Liver (tissue), 9 donors: Measurements from ENCODE around the gene PSENEN. TPM values are rescaled to one million over a fixed set of nuclear protein-coding genes. Genes with fewer than 3 reads are reported as not detected.

Source experiments
- DNase-seq: peaks from one replicate; pipeline ENCODE4 v3.0.0-alpha.2; 2017; ENCODE audit warnings: low spot score
- H3K27ac ChIP-seq, 2 donors: one replicate each; pipeline ENCODE4 v1.7.0; 2013; ENCODE audit warnings: inconsistent platforms in 2 of 2, low read length in 2 of 2, control low read depth in 1 of 2, low read depth in 1 of 2, mild to moderate bottlenecking in 1 of 2
- H3K27me3 ChIP-seq, 4 donors: one replicate each; pipeline versions ENCODE4 v1.6.1 to v1.7.0; 2013; ENCODE audit warnings: low read length in 3 of 4, inconsistent platforms in 1 of 4, mild to moderate bottlenecking in 1 of 4, moderate library complexity in 1 of 4; ENCODE audit not compliant: control insufficient read depth in 4 of 4, insufficient read depth in 4 of 4
- H3K36me3 ChIP-seq, 4 donors: one replicate each; pipeline versions ENCODE4 v1.6.1 to v1.7.0; 2013; ENCODE audit warnings: low read length in 3 of 4, mild to moderate bottlenecking in 3 of 4, low read depth in 1 of 4, moderate library complexity in 1 of 4; ENCODE audit not compliant: control insufficient read depth in 4 of 4, insufficient read depth in 3 of 4
- H3K4me1 ChIP-seq, 4 donors: one replicate each; pipeline versions ENCODE4 v1.6.1 to v1.7.0; 2013; ENCODE audit warnings: low read length in 3 of 4, mild to moderate bottlenecking in 3 of 4, moderate library complexity in 1 of 4; ENCODE audit not compliant: control insufficient read depth in 4 of 4, insufficient read depth in 4 of 4
- H3K4me3 ChIP-seq, 3 donors: one replicate each; pipeline versions ENCODE4 v1.6.1 to v1.7.0; 2013; ENCODE audit warnings: low read length in 3 of 3, control low read depth in 1 of 3, low read depth in 1 of 3, mild to moderate bottlenecking in 1 of 3
- H3K9ac ChIP-seq, 2 donors: one replicate each; pipeline ENCODE4 v1.7.0; 2013; ENCODE audit warnings: low read length in 2 of 2, mild to moderate bottlenecking in 2 of 2, moderate library complexity in 2 of 2, control low read depth in 1 of 2, low read depth in 1 of 2
- H3K9me3 ChIP-seq, 4 donors: one replicate each; pipeline versions ENCODE4 v1.6.1 to v1.7.0; 2013; ENCODE audit warnings: low read length in 3 of 4; ENCODE audit not compliant: control insufficient read depth in 4 of 4
- EGR1 ChIP-seq, 2 donors: IDR thresholded peaks; 2 replicates each; pipeline ENCODE4 v1.6.1; 2016 to 2018; ENCODE audit warnings: antibody characterized with exemption in 2 of 2, low read depth in 2 of 2
- FOXA1 ChIP-seq: IDR thresholded peaks from 2 replicates; pipeline ENCODE4 v1.6.1; 2016; ENCODE audit warnings: antibody characterized with exemption
- GABPA ChIP-seq, 2 donors: IDR thresholded peaks in 1 of 2; conservative IDR thresholded peaks in 1 of 2; 2 replicates each; pipeline ENCODE4 v1.6.1; 2016; ENCODE audit warnings: antibody characterized with exemption in 2 of 2, mild to moderate bottlenecking in 1 of 2, moderate library complexity in 1 of 2
- HNF4A ChIP-seq, 2 donors: conservative IDR thresholded peaks; 2 replicates each; pipeline ENCODE4 v1.6.1; 2016; ENCODE audit warnings: antibody characterized with exemption in 2 of 2, mild to moderate bottlenecking in 2 of 2
- NR2F2 ChIP-seq: IDR thresholded peaks from 2 replicates; pipeline ENCODE4 v1.6.1; 2016; ENCODE audit warnings: antibody characterized with exemption
- RAD21 ChIP-seq, 2 donors: IDR thresholded peaks; 2 replicates each; pipeline ENCODE4 v1.6.1; 2016; ENCODE audit warnings: antibody characterized with exemption in 2 of 2, mild to moderate bottlenecking in 2 of 2
- SP1 ChIP-seq: IDR thresholded peaks from 2 replicates; pipeline ENCODE4 v1.6.1; 2018; ENCODE audit warnings: antibody characterized with exemption, mild to moderate bottlenecking
- TAF1 ChIP-seq: conservative IDR thresholded peaks from 2 replicates; pipeline ENCODE4 v1.6.1; 2016; ENCODE audit warnings: antibody characterized with exemption, mild to moderate bottlenecking
- YY1 ChIP-seq: IDR thresholded peaks from 2 replicates; pipeline ENCODE4 v1.6.1; 2016; ENCODE audit warnings: antibody characterized with exemption, mild to moderate bottlenecking
- WGBS: extraction: QIAGEN DNeasy Blood & Tissue Kit; methylation state at CpG from one replicate; pipeline ENCODE4 v1.1.7; 2013; 5-methylcytosine and 5-hydroxymethylcytosine counted together
- polyA plus RNA-seq, 2 donors: library from polyadenylated mRNA; stranded (reverse) in 1 of 2; unstranded in 1 of 2; fragments of 200-250 nt in 1 of 2; fragments of >200 nt in 1 of 2; fragmentation: Nextera tagmentation in 1 of 2; extraction: Ambion mirVana in 1 of 2; gene quantifications; one replicate each; pipeline versions ENCODE4 v1.2.1 to v1.2.3, GENCODE V29; 2013 to 2015
- total RNA-seq, 2 donors: library from RNA; depleted of rRNA; stranded (reverse); fragments of >200 nt; gene quantifications; one replicate each; pipeline ENCODE4 v1.2.3, GENCODE V29; 2014
- TF ChIP-seq, protein P1 (sequence below): IDR thresholded peaks from 2 replicates; pipeline ENCODE4 v1.6.1; 2016; ENCODE audit warnings: antibody characterized with exemption
- TF ChIP-seq, protein P2 (sequence below): fragments of 150-350 bp; IDR thresholded peaks from 2 replicates; pipeline ENCODE4 v1.5.1; 2017; ENCODE audit warnings: improper control_type of control experiment, low read depth, low read length; ENCODE audit not compliant: missing input control
- TF ChIP-seq, protein P3 (sequence below): IDR thresholded peaks from 2 replicates; pipeline ENCODE4 v1.6.1; 2016; ENCODE audit warnings: antibody characterized with exemption
- donor health status: healthy.
- donor health status: healthy.
- donor health status: healthy.
- donor health status: healthy.
- donor health status: healthy.

Gene PSENEN
- total and polyA plus RNA-seq, 4 donors, result 7.4 to 58.1 (median 20.7) TPM

DNA sequence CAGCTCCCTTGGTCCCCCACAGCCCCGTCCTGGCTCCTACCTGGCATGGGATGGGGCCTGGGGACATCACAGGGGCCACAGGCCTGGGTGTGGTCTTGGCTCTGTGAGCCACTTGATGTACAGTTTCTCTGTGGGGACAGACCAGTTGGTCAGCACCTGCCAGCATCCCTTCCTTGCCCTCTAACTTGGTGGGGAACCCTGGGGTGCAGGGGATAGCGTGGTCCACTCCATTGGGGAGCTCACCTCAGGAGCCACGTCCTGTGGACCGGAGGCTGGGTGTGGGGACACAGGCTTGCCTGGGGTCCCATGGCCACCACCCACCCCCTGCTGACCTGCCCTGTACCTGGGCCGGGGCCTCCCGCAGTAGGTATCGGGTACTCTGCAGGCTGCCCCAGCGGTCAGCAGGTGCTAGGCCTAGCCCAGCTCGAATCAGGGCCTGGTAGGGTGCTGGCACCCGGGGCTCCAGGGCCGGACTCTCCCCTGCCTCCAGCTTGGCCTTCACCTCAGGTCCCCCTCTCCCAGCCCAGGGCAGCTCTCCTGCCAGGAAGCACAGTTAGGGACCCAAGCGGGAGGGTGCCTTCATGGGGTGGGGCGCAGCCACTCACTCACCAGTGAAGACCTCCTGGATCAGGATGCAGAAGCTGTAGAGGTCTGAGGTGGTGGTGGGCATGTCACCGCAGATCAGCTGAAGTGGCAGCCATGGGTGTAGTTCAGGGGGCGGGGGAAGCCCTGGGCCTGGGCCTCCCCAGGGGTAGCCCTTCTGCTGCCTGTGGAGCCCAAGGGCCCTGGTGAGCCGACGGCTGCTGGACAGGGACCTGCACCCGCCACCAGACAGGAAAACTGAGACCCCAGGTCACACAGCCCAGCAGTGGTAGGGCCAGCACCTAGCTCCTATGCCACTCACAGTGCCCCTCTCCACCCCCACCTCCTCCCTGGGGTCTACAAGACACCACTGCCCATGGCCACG lies 44.8 kb downstream of the PSENEN start:
- no peak overlapping the region for H3K4me3 ChIP-seq
- no peaks in the 10 kb centered on the region for H3K4me1 ChIP-seq
- H3K27ac ChIP-seq, result no peak overlapping the region
- TF ChIP-seq TAF1, result no peak
- TF ChIP-seq NR2F2, result no peak
- TF ChIP-seq, protein P1, sequence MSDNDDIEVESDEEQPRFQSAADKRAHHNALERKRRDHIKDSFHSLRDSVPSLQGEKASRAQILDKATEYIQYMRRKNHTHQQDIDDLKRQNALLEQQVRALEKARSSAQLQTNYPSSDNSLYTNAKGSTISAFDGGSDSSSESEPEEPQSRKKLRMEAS, result no peak
- TF ChIP-seq RAD21 (IDR thresholded peaks at IDR 0.05), result no peak
- TF ChIP-seq, protein P2, sequence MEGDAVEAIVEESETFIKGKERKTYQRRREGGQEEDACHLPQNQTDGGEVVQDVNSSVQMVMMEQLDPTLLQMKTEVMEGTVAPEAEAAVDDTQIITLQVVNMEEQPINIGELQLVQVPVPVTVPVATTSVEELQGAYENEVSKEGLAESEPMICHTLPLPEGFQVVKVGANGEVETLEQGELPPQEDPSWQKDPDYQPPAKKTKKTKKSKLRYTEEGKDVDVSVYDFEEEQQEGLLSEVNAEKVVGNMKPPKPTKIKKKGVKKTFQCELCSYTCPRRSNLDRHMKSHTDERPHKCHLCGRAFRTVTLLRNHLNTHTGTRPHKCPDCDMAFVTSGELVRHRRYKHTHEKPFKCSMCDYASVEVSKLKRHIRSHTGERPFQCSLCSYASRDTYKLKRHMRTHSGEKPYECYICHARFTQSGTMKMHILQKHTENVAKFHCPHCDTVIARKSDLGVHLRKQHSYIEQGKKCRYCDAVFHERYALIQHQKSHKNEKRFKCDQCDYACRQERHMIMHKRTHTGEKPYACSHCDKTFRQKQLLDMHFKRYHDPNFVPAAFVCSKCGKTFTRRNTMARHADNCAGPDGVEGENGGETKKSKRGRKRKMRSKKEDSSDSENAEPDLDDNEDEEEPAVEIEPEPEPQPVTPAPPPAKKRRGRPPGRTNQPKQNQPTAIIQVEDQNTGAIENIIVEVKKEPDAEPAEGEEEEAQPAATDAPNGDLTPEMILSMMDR, result no peak
- no peak for TF ChIP-seq SP1
- TF ChIP-seq YY1, result no peak
- TF ChIP-seq HNF4A (conservative IDR thresholded peaks at IDR 0.05), result no peak
- TF ChIP-seq, protein P3, sequence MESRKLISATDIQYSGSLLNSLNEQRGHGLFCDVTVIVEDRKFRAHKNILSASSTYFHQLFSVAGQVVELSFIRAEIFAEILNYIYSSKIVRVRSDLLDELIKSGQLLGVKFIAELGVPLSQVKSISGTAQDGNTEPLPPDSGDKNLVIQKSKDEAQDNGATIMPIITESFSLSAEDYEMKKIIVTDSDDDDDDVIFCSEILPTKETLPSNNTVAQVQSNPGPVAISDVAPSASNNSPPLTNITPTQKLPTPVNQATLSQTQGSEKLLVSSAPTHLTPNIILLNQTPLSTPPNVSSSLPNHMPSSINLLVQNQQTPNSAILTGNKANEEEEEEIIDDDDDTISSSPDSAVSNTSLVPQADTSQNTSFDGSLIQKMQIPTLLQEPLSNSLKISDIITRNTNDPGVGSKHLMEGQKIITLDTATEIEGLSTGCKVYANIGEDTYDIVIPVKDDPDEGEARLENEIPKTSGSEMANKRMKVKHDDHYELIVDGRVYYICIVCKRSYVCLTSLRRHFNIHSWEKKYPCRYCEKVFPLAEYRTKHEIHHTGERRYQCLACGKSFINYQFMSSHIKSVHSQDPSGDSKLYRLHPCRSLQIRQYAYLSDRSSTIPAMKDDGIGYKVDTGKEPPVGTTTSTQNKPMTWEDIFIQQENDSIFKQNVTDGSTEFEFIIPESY, result no peak
- 92% methylated on average over 19 of the region's 19 CpGs for WGBS
- no peaks in the 10 kb centered on the region for H3K27me3 ChIP-seq
- H3K36me3 ChIP-seq, result no peaks in the 10 kb centered on the region
- DNase-seq, result no peak
- H3K9ac ChIP-seq, result no peak overlapping the region
- no peaks in the 10 kb centered on the region for H3K9me3 ChIP-seq

DNA sequence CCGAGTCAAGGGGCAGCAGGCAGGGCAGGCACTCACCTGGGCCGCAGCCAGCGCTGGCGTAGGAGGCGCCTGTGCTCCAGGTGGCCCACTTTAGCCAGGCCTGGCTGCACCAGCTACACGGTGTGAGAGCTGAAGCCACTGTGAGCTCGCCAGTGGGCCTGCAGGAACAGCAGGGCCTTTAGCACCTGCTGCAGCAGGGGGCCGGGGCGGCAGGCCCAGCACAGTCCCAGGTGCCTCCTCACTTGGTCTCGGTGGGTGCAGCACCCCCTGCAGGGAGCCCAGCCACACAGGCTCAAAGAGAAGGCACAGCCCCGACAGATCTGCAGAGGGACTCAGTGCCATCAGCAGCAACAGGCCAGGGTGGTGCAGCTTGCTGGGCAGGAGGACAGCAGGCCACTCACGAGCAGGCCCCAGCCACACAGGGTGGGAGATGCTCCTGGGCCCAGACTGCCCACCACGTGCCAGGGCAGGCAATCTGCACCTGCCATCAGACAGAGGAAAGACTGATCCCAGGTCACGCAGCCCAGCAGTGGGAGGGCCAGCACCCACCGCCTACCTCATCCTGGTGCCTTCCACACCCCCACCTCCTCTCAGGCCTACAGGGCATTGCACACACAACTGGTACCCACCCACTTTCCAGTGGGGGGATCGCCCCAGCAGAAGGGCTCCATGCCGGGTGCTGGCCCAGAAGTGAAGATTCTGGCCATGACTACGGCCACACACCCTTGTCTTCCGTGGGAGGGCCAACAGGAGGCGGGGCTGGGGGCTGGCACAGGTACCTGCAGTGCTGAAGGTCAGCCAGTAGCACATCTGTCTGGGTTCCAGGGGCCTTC lies 45.7 kb downstream of the PSENEN start:
- Histone ChIP-seq H3K9me3 (no peaks in the 10 kb centered on the region), H3K27ac (no peak overlapping the region), H3K4me1 (no peaks in the 10 kb centered on the region), H3K4me3 (no peak overlapping the region), H3K27me3 (no peaks in the 10 kb centered on the region), H3K36me3 (no peaks in the 10 kb centered on the region), H3K9ac (no peak overlapping the region)
- no peak for TF ChIP-seq YY1
- TF ChIP-seq FOXA1, result no peak
- TF ChIP-seq RAD21 (IDR thresholded peaks at IDR 0.05), result no peak
- TF ChIP-seq EGR1 (IDR thresholded peaks at IDR 0.05; ENCODE audit: low read depth in 2 of 2), result no peak
- no peak for TF ChIP-seq GABPA (IDR thresholded peaks at IDR 0.05 in 1 of 2, conservative IDR thresholded peaks at IDR 0.05 in 1 of 2)
- TF ChIP-seq, protein P3, result no peak
- TF ChIP-seq TAF1, result no peak
- no peak for TF ChIP-seq NR2F2
- TF ChIP-seq, protein P1, result no peak
- 82% methylated on average over 20 of the region's 20 CpGs for WGBS
- no peak for DNase-seq
